Activated naive CD4-positive, alpha-beta T cell treated with anti-CD3 and anti-CD28 coated beads, Interleukin-2, amount 50 U/mL, for 72 hours (primary cell): ENCODE results near the gene DCLK2. TPM values are rescaled to one million over a fixed set of nuclear protein-coding genes. Genes with fewer than 3 reads are reported as not detected.

Source experiments
- ATAC-seq, 2 donors: fragments of 150-1000 bp; cut with Tn5 transposase; 2 replicates each; pipeline ENCODE4 v1.10.0; 2021; ENCODE audit warnings: mild to moderate bottlenecking in 2 of 2, moderate library complexity in 2 of 2
- DNase-seq, 2 donors: peaks; one replicate each; pipeline ENCODE4 v3.0.0; 2021 to 2022; ENCODE audit warnings: low spot score in 2 of 2
- H3K27ac Mint-ChIP-seq, 2 donors: one replicate each; pipeline ENCODE4 v1.8.0; 2022; ENCODE audit warnings: mild to moderate bottlenecking in 2 of 2, mixed read lengths in 2 of 2
- H3K36me3 Mint-ChIP-seq, 2 donors: one replicate each; pipeline ENCODE4 v1.8.0; 2022; ENCODE audit warnings: mixed read lengths in 2 of 2
- H3K9me3 Mint-ChIP-seq, 2 donors: one replicate each; pipeline ENCODE4 v1.8.0; 2022; ENCODE audit warnings: mixed read lengths in 2 of 2
- total RNA-seq, 2 donors: library from RNA; stranded (reverse); gene quantifications; one replicate each; pipeline ENCODE4 v1.2.3, GENCODE V29; 2022

Gene DCLK2
- total RNA-seq, 2 donors from 2014 or later, result not detected

GRCh38 chr4:150089732-150090131 lies 11.5 kb downstream of the DCLK2 start:
- DNase-seq (no peak), ATAC-seq (no peak)
- H3K36me3 Mint-ChIP-seq, result peaks cover 0 to 6% of the 10 kb centered on the region in 2 donors
- no peak overlapping the region for H3K27ac Mint-ChIP-seq
- no peaks in the 10 kb centered on the region for H3K9me3 Mint-ChIP-seq

GRCh38 chr4:150090836-150091235 lies 12.6 kb downstream of the DCLK2 start:
- H3K9me3 Mint-ChIP-seq, result no peaks in the 10 kb centered on the region
- ATAC-seq (no peak), DNase-seq (no peak)
- H3K36me3 Mint-ChIP-seq, result peaks cover 0 to 6% of the 10 kb centered on the region in 2 donors
- H3K27ac Mint-ChIP-seq, result no peak overlapping the region

GRCh38 chr4:150094676-150095075 lies 16.4 kb downstream of the DCLK2 start:
- no peak overlapping the region for H3K27ac Mint-ChIP-seq
- no peaks in the 10 kb centered on the region for H3K36me3 Mint-ChIP-seq
- no peaks in the 10 kb centered on the region for H3K9me3 Mint-ChIP-seq
- ATAC-seq (peak in 1 of 2 donors; percentile 37), DNase-seq (no peak)

- ATAC-seq (no peak), DNase-seq (no peak)
- H3K36me3 Mint-ChIP-seq, result no peaks in the 10 kb centered on the region
- H3K27ac Mint-ChIP-seq, result no peak overlapping the region
- no peaks in the 10 kb centered on the region for H3K9me3 Mint-ChIP-seq
Observed at GRCh38 chr4:150096625-150097024, 18.4 kb downstream of the DCLK2 start.

DNA sequence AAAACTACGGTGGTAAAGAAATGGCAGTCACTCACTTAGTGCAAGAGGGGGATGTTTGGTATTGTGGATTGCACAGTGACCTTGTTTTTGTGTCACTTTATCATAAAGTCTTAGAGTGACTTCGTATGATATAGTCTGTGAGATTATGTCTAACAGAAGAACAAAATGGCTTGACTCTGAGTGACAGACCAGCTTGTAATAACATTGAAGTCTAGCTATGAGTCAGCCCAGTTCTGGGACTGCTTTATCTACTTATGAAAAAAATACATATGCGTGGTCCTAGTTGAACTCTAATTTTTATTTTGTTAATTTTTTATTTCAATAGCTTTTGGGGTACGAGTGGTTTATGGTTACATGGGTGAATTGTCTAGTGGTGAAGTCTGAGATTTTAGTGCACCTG lies 20.0 kb downstream of the DCLK2 start:
- Mint-ChIP-seq H3K36me3 (no peaks in the 10 kb centered on the region), H3K27ac (no peak overlapping the region), H3K9me3 (no peaks in the 10 kb centered on the region)
- DNase-seq (no peak), ATAC-seq (no peak)

DNA sequence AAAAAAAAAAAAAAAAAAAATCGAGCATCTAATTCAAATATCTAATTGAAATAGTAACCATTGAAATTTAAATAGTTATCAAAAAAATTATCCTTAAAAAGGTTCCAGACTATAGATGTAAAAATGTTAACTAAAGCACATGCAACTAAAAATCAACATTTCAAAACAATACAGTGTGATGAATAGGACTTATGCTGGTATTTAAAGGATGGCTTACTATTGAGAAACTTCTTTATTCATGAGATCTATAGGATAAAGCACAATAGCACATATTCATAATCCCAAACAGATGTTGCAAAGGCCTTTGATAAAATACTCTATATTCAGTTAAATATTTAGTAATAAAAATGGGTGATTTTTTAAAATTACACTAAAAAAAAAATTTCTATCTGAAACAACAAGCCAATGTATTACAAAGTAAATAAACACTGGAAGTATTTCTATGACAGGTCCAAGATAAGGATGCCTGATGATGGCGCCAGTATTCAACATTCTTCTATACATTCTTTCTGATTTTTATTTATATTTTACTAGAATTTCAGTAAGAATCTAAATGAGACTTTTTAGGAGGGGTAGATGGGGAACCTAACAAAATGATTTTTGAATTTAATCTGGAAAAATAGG lies 26.3 kb downstream of the DCLK2 start:
- no peaks in the 10 kb centered on the region for H3K36me3 Mint-ChIP-seq
- DNase-seq, result no peak
- H3K27ac Mint-ChIP-seq, result no peak overlapping the region
- ATAC-seq, result no peak
- H3K9me3 Mint-ChIP-seq, result no peaks in the 10 kb centered on the region

GRCh38 chr4:150106886-150107285 lies 28.6 kb downstream of the DCLK2 start:
- ATAC-seq (no peak), DNase-seq (no peak)
- H3K36me3 Mint-ChIP-seq, result no peaks in the 10 kb centered on the region

GRCh38 chr4:150108691-150109090 lies 30.4 kb downstream of the DCLK2 start:
- Mint-ChIP-seq H3K27ac (no peak overlapping the region), H3K9me3 (no peaks in the 10 kb centered on the region), H3K36me3 (no peaks in the 10 kb centered on the region)
- DNase-seq (no peak), ATAC-seq (no peak)

More at GRCh38 chr4:150106886-150107285, 28.6 kb downstream of the DCLK2 start:
- H3K9me3 Mint-ChIP-seq, result no peaks in the 10 kb centered on the region
- no peak overlapping the region for H3K27ac Mint-ChIP-seq

- ATAC-seq (no peak), DNase-seq (no peak)
- Mint-ChIP-seq H3K27ac (no peak overlapping the region), H3K9me3 (peaks cover 0 to 7% of the 10 kb centered on the region in 2 donors), H3K36me3 (no peaks in the 10 kb centered on the region)
Observed at GRCh38 chr4:150114641-150115040, 36.4 kb downstream of the DCLK2 start.

DNA sequence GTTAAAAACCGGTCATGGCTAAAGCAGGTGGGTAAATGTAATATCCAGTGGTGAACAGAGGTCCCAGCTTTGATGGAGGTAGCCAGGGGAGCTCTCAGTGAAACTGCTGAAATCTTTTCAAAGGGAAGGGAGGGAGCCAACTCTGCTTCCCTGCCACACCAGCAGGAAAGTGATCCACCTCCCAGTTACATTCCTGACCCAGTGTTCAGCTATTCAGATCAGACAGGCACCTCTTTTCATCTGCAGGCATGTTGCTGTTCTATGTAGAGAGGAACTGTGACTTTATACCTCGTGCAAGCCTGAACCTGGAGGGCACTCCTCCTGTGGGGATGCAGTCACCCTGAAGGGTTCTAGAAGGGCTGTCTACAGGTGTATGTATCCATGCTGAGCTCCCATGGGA lies 37.6 kb downstream of the DCLK2 start:
- Mint-ChIP-seq H3K9me3 (peaks cover 0 to 7% of the 10 kb centered on the region in 2 donors), H3K36me3 (no peaks in the 10 kb centered on the region), H3K27ac (no peak overlapping the region)
- ATAC-seq, result no peak
- DNase-seq, result no peak

- no peaks in the 10 kb centered on the region for H3K36me3 Mint-ChIP-seq
- no peak for ATAC-seq
- H3K9me3 Mint-ChIP-seq, result peaks cover 0 to 7% of the 10 kb centered on the region in 2 donors
- DNase-seq, result no peak
- H3K27ac Mint-ChIP-seq, result no peak overlapping the region
Observed at GRCh38 chr4:150116506-150116905, 38.3 kb downstream of the DCLK2 start.

DNA sequence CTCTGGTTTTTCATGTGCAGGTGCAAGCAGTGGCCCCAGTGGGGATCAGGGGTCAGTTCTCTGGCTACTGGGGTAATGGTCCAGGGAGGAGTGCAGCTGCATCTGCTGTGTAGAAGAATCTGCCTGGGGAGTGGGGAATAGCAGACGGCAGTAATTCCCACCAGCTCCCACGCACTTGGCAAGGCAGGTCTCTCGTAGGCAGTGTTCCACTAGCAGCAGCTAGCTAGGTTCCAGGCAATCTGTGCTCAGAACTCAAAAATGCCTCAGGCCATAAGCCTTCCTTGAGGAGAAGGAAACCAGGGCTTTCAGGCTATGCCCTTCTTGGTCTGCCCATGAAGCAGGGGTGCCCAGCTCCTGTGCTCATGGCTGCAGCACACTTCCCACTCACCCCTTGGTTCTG lies 38.8 kb downstream of the DCLK2 start:
- peaks cover 1 to 7% of the 10 kb centered on the region in 2 donors for H3K9me3 Mint-ChIP-seq
- no peak overlapping the region for H3K27ac Mint-ChIP-seq
- DNase-seq (no peak), ATAC-seq (no peak)
- H3K36me3 Mint-ChIP-seq, result no peaks in the 10 kb centered on the region

- DNase-seq, result no peak
- ATAC-seq, result no peak
- H3K27ac Mint-ChIP-seq, result no peak overlapping the region
- H3K9me3 Mint-ChIP-seq, result peaks cover 4 to 7% of the 10 kb centered on the region in 2 donors
- no peaks in the 10 kb centered on the region for H3K36me3 Mint-ChIP-seq
Observed at GRCh38 chr4:150117629-150118028, 39.4 kb downstream of the DCLK2 start.

GRCh38 chr4:150119492-150119891 lies 41.2 kb downstream of the DCLK2 start:
- Mint-ChIP-seq H3K36me3 (no peaks in the 10 kb centered on the region), H3K27ac (no peak overlapping the region), H3K9me3 (peaks cover 4 to 7% of the 10 kb centered on the region in 2 donors)
- no peak for DNase-seq
- ATAC-seq, result no peak

DNA sequence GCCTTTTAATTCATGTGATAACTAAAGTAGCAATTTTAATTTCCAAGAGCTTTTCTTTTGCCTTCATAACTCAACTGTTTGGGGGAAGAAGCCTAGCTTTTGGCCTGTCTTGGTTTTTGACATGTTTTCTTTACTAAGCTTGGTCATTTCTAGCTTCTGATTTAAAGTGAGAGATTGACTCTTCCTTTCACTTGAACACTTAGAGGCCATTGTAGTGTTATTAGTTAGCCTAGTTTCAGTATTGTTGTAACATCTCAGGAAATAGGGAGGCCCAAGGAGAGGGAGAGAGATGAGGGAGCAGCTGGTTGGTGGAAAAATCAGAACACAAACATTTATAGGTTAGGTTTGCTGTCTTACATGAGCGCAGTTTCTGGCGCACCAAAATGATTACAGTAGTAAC lies 44.8 kb downstream of the DCLK2 start:
- peak in 1 of 2 donors; percentile 68 for ATAC-seq
- Mint-ChIP-seq H3K36me3 (no peaks in the 10 kb centered on the region), H3K9me3 (peaks cover 0 to 4% of the 10 kb centered on the region in 2 donors), H3K27ac (no peak overlapping the region)
- DNase-seq, result no peak

DNA sequence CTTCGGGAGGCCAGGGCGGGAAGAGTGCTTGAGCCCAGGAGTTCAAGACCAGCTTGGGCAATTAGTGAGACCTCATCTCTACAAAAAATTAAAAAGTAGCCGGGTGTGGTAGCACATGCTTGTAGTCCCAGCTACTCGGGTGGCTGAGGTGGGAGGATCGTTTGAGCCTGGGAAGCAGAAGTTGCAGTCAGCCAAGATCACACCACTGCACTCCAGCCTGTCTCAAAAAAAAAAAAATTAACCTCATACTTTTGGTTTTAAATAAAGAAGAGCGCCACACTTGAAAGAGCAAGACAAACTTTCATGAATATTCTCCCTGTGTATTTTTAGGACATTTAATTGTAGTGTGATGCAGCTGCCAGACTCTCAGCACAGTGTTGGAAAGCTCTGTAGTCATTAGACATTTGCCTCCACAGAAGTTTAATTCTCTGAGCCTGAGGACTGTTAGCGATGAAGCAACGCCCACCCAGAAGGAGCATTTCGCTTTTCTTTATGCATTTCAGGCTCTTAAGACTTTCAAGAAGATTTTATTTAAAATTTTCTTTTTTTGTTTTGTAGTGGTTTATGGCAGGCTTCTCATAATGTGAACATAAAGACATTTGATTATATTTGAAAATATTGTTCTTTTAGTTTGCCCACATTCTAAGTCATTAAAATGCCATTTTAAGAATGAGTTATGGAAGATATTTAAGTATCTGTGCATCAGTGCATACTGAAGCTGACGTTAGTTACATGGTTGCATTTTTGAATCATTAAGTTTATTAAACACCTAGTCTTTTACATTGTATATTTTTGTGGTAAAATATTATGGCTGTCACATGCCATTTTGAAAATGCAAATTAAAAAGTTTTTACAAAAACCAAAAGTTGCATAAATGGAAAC lies 45.8 kb downstream of the DCLK2 start:
- no peak for ATAC-seq
- no peak for DNase-seq
- Mint-ChIP-seq H3K27ac (no peak overlapping the region), H3K36me3 (no peaks in the 10 kb centered on the region), H3K9me3 (peaks cover 0 to 4% of the 10 kb centered on the region in 2 donors)

GRCh38 chr4:150126201-150126863 lies 48.1 kb downstream of the DCLK2 start:
- Mint-ChIP-seq H3K27ac (no peak overlapping the region), H3K36me3 (no peaks in the 10 kb centered on the region), H3K9me3 (peaks cover 0 to 4% of the 10 kb centered on the region in 2 donors)
- ATAC-seq, result no peak
- DNase-seq, result no peak
